Loucy (cell line): ENCODE results near the gene ANO2.

ENCODE experiments used
- H2AFZ ChIP-seq: fragments of 200-600 bp; sonication (generic); 2 replicates; pipeline ENCODE4 v1.6.0; 2016; ENCODE audit warnings: antibody characterized with exemption, mild to moderate bottlenecking, low read length, moderate library complexity
- H3F3A ChIP-seq: fragments of 200-600 bp; 2 replicates; pipeline ENCODE4 v1.6.0; 2016; ENCODE audit warnings: antibody characterized with exemption, low read depth, mild to moderate bottlenecking
- H3K27me3 ChIP-seq: fragments of 200-600 bp; sonication (generic); 2 replicates; pipeline ENCODE4 v1.6.1; 2014; ENCODE audit warnings: low read length, mild to moderate bottlenecking; ENCODE audit not compliant: insufficient read depth, poor library complexity, severe bottlenecking
- H3K36me3 ChIP-seq: fragments of 200-600 bp; sonication (generic); 2 replicates; pipeline ENCODE4 v1.6.1; 2016; ENCODE audit warnings: low read length; ENCODE audit not compliant: insufficient read depth
- H3K4me1 ChIP-seq: fragments of 200-600 bp; sonication (generic); 2 replicates; pipeline ENCODE4 v1.5.1; 2014; ENCODE audit warnings: low read length, mild to moderate bottlenecking; ENCODE audit not compliant: insufficient read depth, poor library complexity, severe bottlenecking
- H3K4me2 ChIP-seq: fragments of 200-600 bp; sonication (generic); 2 replicates; pipeline ENCODE4 v1.6.0; 2014; ENCODE audit warnings: antibody characterized with exemption, low read length, low read depth, mild to moderate bottlenecking; ENCODE audit not compliant: poor library complexity, severe bottlenecking
- H3K4me3 ChIP-seq: fragments of 200-600 bp; sonication (generic); 2 replicates; pipeline ENCODE4 v1.5.1; 2014; ENCODE audit warnings: low read length, mild to moderate bottlenecking, mixed read lengths; ENCODE audit not compliant: poor library complexity, severe bottlenecking
- H3K79me2 ChIP-seq: fragments of 200-600 bp; sonication (generic); 2 replicates; pipeline ENCODE4 v1.6.1; 2014; ENCODE audit warnings: low read length; ENCODE audit not compliant: insufficient read depth
- H3K9ac ChIP-seq: fragments of 200-600 bp; sonication (generic); 2 replicates; pipeline ENCODE4 v1.6.0; 2014; ENCODE audit warnings: mild to moderate bottlenecking, low read depth, low read length, moderate library complexity; ENCODE audit not compliant: poor library complexity, severe bottlenecking
- H3K9me2 ChIP-seq: fragments of 200-600 bp; sonication (generic); replicated peaks from 2 replicates; pipeline ENCODE4 v1.6.1; 2016; ENCODE audit warnings: low read depth, low read length, mixed read lengths
- H3K9me3 ChIP-seq: fragments of 200-600 bp; sonication (generic); 2 replicates; pipeline ENCODE4 v1.6.1; 2014; ENCODE audit warnings: mild to moderate bottlenecking, antibody characterized with exemption, low read length, low read depth; ENCODE audit not compliant: insufficient read depth
- H4K20me1 ChIP-seq: fragments of 200-600 bp; sonication (generic); 2 replicates; pipeline ENCODE4 v1.6.0; 2014; ENCODE audit warnings: antibody characterized with exemption, low read length, mild to moderate bottlenecking; ENCODE audit not compliant: insufficient read depth, poor library complexity, severe bottlenecking
- CTCF ChIP-seq: fragments of 200-600 bp; sonication (generic); conservative IDR thresholded peaks from 2 replicates; pipeline ENCODE4 v1.5.1; 2014; ENCODE audit warnings: mild to moderate bottlenecking, antibody characterized with exemption, low read length
- EZH2phosphoT487 ChIP-seq: fragments of 200-600 bp; IDR thresholded peaks from 2 replicates; pipeline ENCODE4 v1.6.1; 2018; ENCODE audit warnings: antibody characterized with exemption, mild to moderate bottlenecking, moderate library complexity, borderline replicate concordance

Gene ANO2

GRCh38 chr12:5654019-5654418 lies 291.0 kb downstream of the ANO2 start:
- Histone ChIP-seq H3K79me2 (no peaks in the 10 kb centered on the region), H3F3A (no peaks in the 10 kb centered on the region), H2AFZ (no peak overlapping the region), H3K27me3 (no peaks in the 10 kb centered on the region), H4K20me1 (no peaks in the 10 kb centered on the region), H3K36me3 (no peaks in the 10 kb centered on the region), H3K4me2 (no peak overlapping the region), H3K4me1 (no peaks in the 10 kb centered on the region), H3K9me3 (no peaks in the 10 kb centered on the region), H3K9me2 (no peaks in the 10 kb centered on the region), H3K4me3 (no peak overlapping the region), H3K9ac (no peak overlapping the region)
- no peak for TF ChIP-seq CTCF
- no peak for TF ChIP-seq EZH2phosphoT487

- no peaks in the 10 kb centered on the region for H3F3A ChIP-seq
- H3K27me3 ChIP-seq: no peaks in the 10 kb centered on the region
- no peak overlapping the region for H3K4me3 ChIP-seq
- no peaks in the 10 kb centered on the region for H4K20me1 ChIP-seq
- H3K79me2 ChIP-seq: no peaks in the 10 kb centered on the region
- H3K36me3 ChIP-seq: no peaks in the 10 kb centered on the region
- H3K4me1 ChIP-seq: no peaks in the 10 kb centered on the region
- no peak for TF ChIP-seq CTCF
- no peaks in the 10 kb centered on the region for H3K9me2 ChIP-seq
- H2AFZ ChIP-seq: no peak overlapping the region
- no peak overlapping the region for H3K9ac ChIP-seq
- no peak overlapping the region for H3K4me2 ChIP-seq
- H3K9me3 ChIP-seq: no peaks in the 10 kb centered on the region
Measured at GRCh38 chr12:5650829-5651461, 294.1 kb downstream of the ANO2 start.

- Histone ChIP-seq H4K20me1 (no peaks in the 10 kb centered on the region), H3F3A (no peaks in the 10 kb centered on the region), H3K9ac (no peak overlapping the region), H3K9me3 (no peaks in the 10 kb centered on the region), H2AFZ (no peak overlapping the region), H3K9me2 (no peaks in the 10 kb centered on the region), H3K4me3 (no peak overlapping the region), H3K4me2 (no peak overlapping the region), H3K4me1 (no peaks in the 10 kb centered on the region), H3K27me3 (no peaks in the 10 kb centered on the region), H3K36me3 (no peaks in the 10 kb centered on the region), H3K79me2 (no peaks in the 10 kb centered on the region)
- TF ChIP-seq EZH2phosphoT487: no peak
- no peak for TF ChIP-seq CTCF
Measured at GRCh38 chr12:5650281-5650680, 294.8 kb downstream of the ANO2 start.
